GM18909 (cell line): ENCODE results near the gene TTC8.
"Not testable (repeated sequence)": the region's sequence is repeated elsewhere in the genome, so short reads cannot be mapped to it uniquely, and the experiment has no call there.

Experiments
- ATAC-seq: cut with Tn5 transposase; IDR thresholded peaks from one replicate; pipeline ENCODE4 v1.9.1; 2021; ENCODE audit warnings: mild to moderate bottlenecking; ENCODE audit not compliant: unreplicated experiment, poor library complexity

TTC8 gene

GRCh38 chr14:88824314-88825077, at the start of gene TTC8:
Gene TTC8, plus strand, starts transcription at chr14:88824651. Its CDS starts 57 bp downstream, at chr14:88824708.
- ATAC-seq: peak; percentile 99

GRCh38 chr14:88775532-88775931, 48.9 kb upstream of the TTC8 start:
- no peak for ATAC-seq

GRCh38 chr14:88785911-88786310, 38.5 kb upstream of the TTC8 start:
- no peak for ATAC-seq

- ATAC-seq: no peak
Measured at GRCh38 chr14:88786715-88787114, 37.7 kb upstream of the TTC8 start.

GRCh38 chr14:88789573-88789972, 34.9 kb upstream of the TTC8 start:
- ATAC-seq: not testable (repeated sequence)

GRCh38 chr14:88790501-88791251, 33.8 kb upstream of the TTC8 start:
- ATAC-seq: no peak

- no peak for ATAC-seq
Measured at GRCh38 chr14:88791252-88791621, 33.2 kb upstream of the TTC8 start.

- no peak for ATAC-seq
Measured at GRCh38 chr14:88791629-88792472, 32.6 kb upstream of the TTC8 start.

- peak; percentile 89 for ATAC-seq
Measured at GRCh38 chr14:88792473-88793258, 31.8 kb upstream of the TTC8 start, which contains the start of gene EML5. Gene EML5, minus strand, starts transcription at chr14:88792953. Its CDS starts 450 bp downstream, at chr14:88792503.

GRCh38 chr14:88793259-88793625, 31.2 kb upstream of the TTC8 start:
- ATAC-seq: no peak

GRCh38 chr14:88798156-88798555, 26.3 kb upstream of the TTC8 start:
- no peak for ATAC-seq

- no peak for ATAC-seq
Measured at GRCh38 chr14:88799522-88799921, 24.9 kb upstream of the TTC8 start.

- ATAC-seq: no peak
Measured at GRCh38 chr14:88802596-88802995, 21.9 kb upstream of the TTC8 start.

GRCh38 chr14:88804035-88804434, 20.4 kb upstream of the TTC8 start:
- no peak for ATAC-seq

GRCh38 chr14:88804477-88804876, 20.0 kb upstream of the TTC8 start:
- no peak for ATAC-seq

- ATAC-seq: no peak
Measured at GRCh38 chr14:88808359-88808758, 16.1 kb upstream of the TTC8 start.

- no peak for ATAC-seq
Measured at GRCh38 chr14:88815980-88816379, 8.5 kb upstream of the TTC8 start.

- ATAC-seq: no peak
Measured at GRCh38 chr14:88818018-88818417, 6.4 kb upstream of the TTC8 start.

- ATAC-seq: not testable (repeated sequence)
Measured at GRCh38 chr14:88819674-88820073, 4.8 kb upstream of the TTC8 start.

GRCh38 chr14:88821378-88821777, 3.1 kb upstream of the TTC8 start:
- no peak for ATAC-seq
